Panc1 (cell line): Measurements from ENCODE around the gene TRAPPC2B. TPM values are rescaled to one million over a fixed set of nuclear protein-coding genes. Genes with fewer than 3 reads are reported as not detected.

Experiments used
- ATAC-seq: fragments of 200-7000 bp; cut with Tn5 transposase; 2 replicates; pipeline ENCODE4 v1.9.1; 2020; ENCODE audit warnings: mild to moderate bottlenecking, moderate library complexity
- BruUV-seq: library from RNA; stranded (reverse); fragments of 400-500 nt; replicated peaks from 2 replicates; lab custom pipeline; 2021; lab: Mats Ljungman, UMichigan
- CTCF ChIA-PET: fragments of 300-600 bp; sonication (Branson Sonifier 250); formaldehyde crosslinking; loops from one replicate; lab custom pipeline; 2022; ENCODE audit warnings: antibody characterized with exemption; lab: Charles Lee
- POLR2A ChIA-PET: fragments of 300-600 bp; sonication (Branson Sonifier 250); formaldehyde crosslinking; loops from one replicate; lab custom pipeline; 2022; ENCODE audit warnings: antibody characterized with exemption; lab: Charles Lee
- DNase-seq: peaks from one replicate; pipeline ENCODE4 v3.0.0-alpha.2; 2010; ENCODE audit warnings: low read depth, low spot score
- H3K27ac ChIP-seq: 2 replicates; pipeline ENCODE4 v1.5.1; 2011; ENCODE audit warnings: mild to moderate bottlenecking, low read length, inconsistent platforms
- H3K27me3 ChIP-seq: fragments of 200-500 bp; sonication (Bioruptor generic); 2 replicates; pipeline ENCODE4 v1.6.0; 2014; ENCODE audit warnings: low read length, inconsistent platforms; ENCODE audit not compliant: control insufficient read depth, insufficient read depth
- H3K36me3 ChIP-seq: fragments of 200-500 bp; sonication (Bioruptor generic); 2 replicates; pipeline ENCODE4 v1.5.1; 2014; ENCODE audit warnings: inconsistent platforms, mild to moderate bottlenecking, low read length, moderate library complexity; ENCODE audit not compliant: control insufficient read depth, insufficient read depth
- H3K4me1 ChIP-seq: 2 replicates; pipeline ENCODE4 v1.5.1; 2011; ENCODE audit warnings: inconsistent platforms, mild to moderate bottlenecking, low read length, moderate library complexity; ENCODE audit not compliant: control insufficient read depth, insufficient read depth
- H3K4me3 ChIP-seq, 2 experiments: 2 replicates each; pipeline ENCODE4 v1.5.1; 2011 to 2012; ENCODE audit warnings: low read depth in 2 of 2, low read length in 2 of 2, mild to moderate bottlenecking in 2 of 2, inconsistent platforms in 1 of 2, moderate library complexity in 1 of 2
- H3K9me3 ChIP-seq: fragments of 200-500 bp; sonication (Bioruptor generic); 2 replicates; pipeline ENCODE4 v1.5.1; 2014; ENCODE audit warnings: low read depth, mild to moderate bottlenecking, inconsistent platforms, low read length, moderate library complexity; ENCODE audit not compliant: control insufficient read depth, insufficient read depth
- POLR2AphosphoS5 ChIP-seq: IDR thresholded peaks from 2 replicates; pipeline ENCODE4 v1.6.1; 2012; ENCODE audit warnings: mild to moderate bottlenecking, low read depth, low read length, moderate library complexity
- SIN3A ChIP-seq: IDR thresholded peaks from 2 replicates; pipeline ENCODE4 v1.6.1; 2012; ENCODE audit warnings: low read depth, mild to moderate bottlenecking, low read length, moderate library complexity, borderline replicate concordance; ENCODE audit not compliant: insufficient read depth
- TCF7L2 ChIP-seq: IDR thresholded peaks from 2 replicates; pipeline ENCODE4 v1.6.1; 2011; ENCODE audit warnings: mild to moderate bottlenecking, low read depth, low read length, inconsistent platforms
- in situ Hi-C: cut with HindIII; loops from 2 replicates; pipeline ENCODE4 v1.10.0; 2016; ENCODE audit warnings: low sequenced_read_pairs, low pct_unique_long_range_greater_than_20kb
- intact Hi-C: fragments of 100-400 bp; cut with micrococcal nuclease; formaldehyde crosslinking; loops from one replicate; pipeline ENCODE4 v1.10.0; 2022; ENCODE audit not compliant: unreplicated experiment
- total RNA-seq: library from RNA; stranded (reverse); gene quantifications from one replicate; pipeline ENCODE4 v1.2.1, GENCODE V29; 2021; ENCODE audit not compliant: unreplicated experiment
- TF ChIP-seq, protein P1 (sequence below): fragments of 450-650 bp; IDR thresholded peaks from 2 replicates; pipeline ENCODE4 v1.5.1; 2017; ENCODE audit warnings: mild to moderate bottlenecking
- TF ChIP-seq, protein P2 (sequence below), 2 experiments: IDR thresholded peaks; 2 replicates each; pipeline ENCODE4 v1.6.1; 2011 to 2012; ENCODE audit warnings: low read depth in 2 of 2, control low read depth in 1 of 2, low read length in 1 of 2, mild to moderate bottlenecking in 1 of 2, moderate library complexity in 1 of 2; ENCODE audit not compliant: insufficient read depth in 1 of 2

The TRAPPC2B gene
- total RNA-seq, 1 experiment from 2014 or later = 15.1 TPM

DNA sequence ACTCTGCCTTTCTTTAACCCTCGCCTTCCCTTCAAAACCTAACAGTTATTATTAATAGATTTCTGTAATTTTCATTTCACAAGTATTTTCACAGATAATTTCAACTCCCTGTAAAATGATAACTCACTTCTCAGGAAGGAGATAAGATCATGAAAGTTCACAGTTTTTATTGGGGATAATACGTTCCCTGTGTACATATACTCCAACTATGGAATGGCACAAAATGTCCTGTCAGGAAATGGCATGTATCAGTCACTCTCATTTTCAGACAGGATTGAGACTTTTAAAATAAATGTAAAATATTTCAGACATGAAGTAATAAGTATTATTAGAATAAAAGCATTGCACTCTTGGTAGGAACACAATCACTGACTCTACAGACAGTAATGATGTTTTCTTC lies 932 bp upstream of the TRAPPC2B start:
- intact Hi-C loops = no loop called here
- BruUV-seq = no TSS peak
- Histone ChIP-seq H3K4me3 (peak overlapping the region; percentile 80 to 81), H3K36me3 (no peaks in the 10 kb centered on the region), H3K27ac (peak overlapping the region; percentile 97), H3K27me3 (no peaks in the 10 kb centered on the region), H3K9me3 (peaks cover 5% of the 10 kb centered on the region; the same call in 1 of the 2 replicates), H3K4me1 (peaks cover 5% of the 10 kb centered on the region)
- ATAC-seq (no peak), DNase-seq (no peak)
- CTCF ChIA-PET = no interaction called here
- in situ Hi-C loops = no loop called here
- POLR2A ChIA-PET = no interaction called here
- TF ChIP-seq TCF7L2 = no peak
- TF ChIP-seq POLR2AphosphoS5 = no peak
- TF ChIP-seq, protein P1, sequence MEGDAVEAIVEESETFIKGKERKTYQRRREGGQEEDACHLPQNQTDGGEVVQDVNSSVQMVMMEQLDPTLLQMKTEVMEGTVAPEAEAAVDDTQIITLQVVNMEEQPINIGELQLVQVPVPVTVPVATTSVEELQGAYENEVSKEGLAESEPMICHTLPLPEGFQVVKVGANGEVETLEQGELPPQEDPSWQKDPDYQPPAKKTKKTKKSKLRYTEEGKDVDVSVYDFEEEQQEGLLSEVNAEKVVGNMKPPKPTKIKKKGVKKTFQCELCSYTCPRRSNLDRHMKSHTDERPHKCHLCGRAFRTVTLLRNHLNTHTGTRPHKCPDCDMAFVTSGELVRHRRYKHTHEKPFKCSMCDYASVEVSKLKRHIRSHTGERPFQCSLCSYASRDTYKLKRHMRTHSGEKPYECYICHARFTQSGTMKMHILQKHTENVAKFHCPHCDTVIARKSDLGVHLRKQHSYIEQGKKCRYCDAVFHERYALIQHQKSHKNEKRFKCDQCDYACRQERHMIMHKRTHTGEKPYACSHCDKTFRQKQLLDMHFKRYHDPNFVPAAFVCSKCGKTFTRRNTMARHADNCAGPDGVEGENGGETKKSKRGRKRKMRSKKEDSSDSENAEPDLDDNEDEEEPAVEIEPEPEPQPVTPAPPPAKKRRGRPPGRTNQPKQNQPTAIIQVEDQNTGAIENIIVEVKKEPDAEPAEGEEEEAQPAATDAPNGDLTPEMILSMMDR = no peak
- no peak for TF ChIP-seq SIN3A
- TF ChIP-seq, protein P2, sequence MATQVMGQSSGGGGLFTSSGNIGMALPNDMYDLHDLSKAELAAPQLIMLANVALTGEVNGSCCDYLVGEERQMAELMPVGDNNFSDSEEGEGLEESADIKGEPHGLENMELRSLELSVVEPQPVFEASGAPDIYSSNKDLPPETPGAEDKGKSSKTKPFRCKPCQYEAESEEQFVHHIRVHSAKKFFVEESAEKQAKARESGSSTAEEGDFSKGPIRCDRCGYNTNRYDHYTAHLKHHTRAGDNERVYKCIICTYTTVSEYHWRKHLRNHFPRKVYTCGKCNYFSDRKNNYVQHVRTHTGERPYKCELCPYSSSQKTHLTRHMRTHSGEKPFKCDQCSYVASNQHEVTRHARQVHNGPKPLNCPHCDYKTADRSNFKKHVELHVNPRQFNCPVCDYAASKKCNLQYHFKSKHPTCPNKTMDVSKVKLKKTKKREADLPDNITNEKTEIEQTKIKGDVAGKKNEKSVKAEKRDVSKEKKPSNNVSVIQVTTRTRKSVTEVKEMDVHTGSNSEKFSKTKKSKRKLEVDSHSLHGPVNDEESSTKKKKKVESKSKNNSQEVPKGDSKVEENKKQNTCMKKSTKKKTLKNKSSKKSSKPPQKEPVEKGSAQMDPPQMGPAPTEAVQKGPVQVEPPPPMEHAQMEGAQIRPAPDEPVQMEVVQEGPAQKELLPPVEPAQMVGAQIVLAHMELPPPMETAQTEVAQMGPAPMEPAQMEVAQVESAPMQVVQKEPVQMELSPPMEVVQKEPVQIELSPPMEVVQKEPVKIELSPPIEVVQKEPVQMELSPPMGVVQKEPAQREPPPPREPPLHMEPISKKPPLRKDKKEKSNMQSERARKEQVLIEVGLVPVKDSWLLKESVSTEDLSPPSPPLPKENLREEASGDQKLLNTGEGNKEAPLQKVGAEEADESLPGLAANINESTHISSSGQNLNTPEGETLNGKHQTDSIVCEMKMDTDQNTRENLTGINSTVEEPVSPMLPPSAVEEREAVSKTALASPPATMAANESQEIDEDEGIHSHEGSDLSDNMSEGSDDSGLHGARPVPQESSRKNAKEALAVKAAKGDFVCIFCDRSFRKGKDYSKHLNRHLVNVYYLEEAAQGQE (IDR thresholded peaks at IDR 0.05; ENCODE audit: insufficient read depth in 1 of 2, low read depth in 2 of 2, low read length in 1 of 2) = no peak

DNA sequence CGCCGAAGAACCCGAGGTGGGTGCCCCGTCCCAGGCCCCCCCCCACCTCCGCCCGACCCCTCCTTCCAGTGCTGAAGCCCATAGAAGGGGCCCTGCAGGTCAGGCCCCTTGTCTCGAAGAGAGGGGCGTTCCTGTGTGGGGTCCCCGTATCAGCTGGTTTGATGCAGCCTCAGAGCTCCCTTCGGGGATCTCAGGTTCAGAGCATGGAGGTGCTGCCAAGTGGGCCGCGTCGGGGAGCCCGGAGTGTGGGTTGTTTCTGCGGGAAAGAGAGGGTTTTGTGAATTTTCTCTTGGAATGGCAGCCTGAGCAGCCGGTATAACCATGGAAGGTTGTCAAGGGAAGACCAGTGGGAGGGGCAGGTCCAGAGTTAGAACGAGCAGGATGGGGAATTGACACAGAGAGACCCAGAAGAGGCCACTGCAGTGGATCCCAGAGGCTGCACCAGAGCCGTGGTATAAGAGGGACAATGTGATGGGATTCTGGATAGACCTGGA lies 384 bp downstream of the TRAPPC2B start:
- no peaks in the 10 kb centered on the region for H3K9me3 ChIP-seq
- no peaks in the 10 kb centered on the region for H3K27me3 ChIP-seq
- intact Hi-C loops = no loop called here
- H3K4me3 ChIP-seq = peak overlapping the region; percentile 80 to 81
- POLR2A ChIA-PET = interaction anchor here (0.7 kb wide), 1 partner anchor 26 kb away, joined by 3 read pairs; the partner anchor contains the start of gene ZNF548
- H3K27ac ChIP-seq = peak overlapping the region; percentile 97
- H3K4me1 ChIP-seq = peaks cover 5% of the 10 kb centered on the region
- TF ChIP-seq POLR2AphosphoS5 (no peak), SIN3A (no peak), TCF7L2 (no peak)
- TF ChIP-seq, protein P1 = no peak
- TF ChIP-seq, protein P2 (IDR thresholded peaks at IDR 0.05; ENCODE audit: insufficient read depth in 1 of 2, low read depth in 2 of 2, low read length in 1 of 2) = no peak
- CTCF ChIA-PET = no interaction called here
- BruUV-seq = no TSS peak
- in situ Hi-C loops = no loop called here
- DNase-seq = no peak
- ATAC-seq = no peak
- H3K36me3 ChIP-seq = no peaks in the 10 kb centered on the region
